Trophoblast cell (in vitro differentiated cells and primary cell): ENCODE results near the gene RANBP10.

ENCODE experiments used
- DNase-seq, 2 donors: peaks; one replicate each; pipeline ENCODE4 v3.0.0-alpha.2; 2016
- H2AFZ ChIP-seq: 2 replicates; pipeline ENCODE4 v1.6.1; 2013; ENCODE audit warnings: low read length, moderate library complexity, mild to moderate bottlenecking; ENCODE audit not compliant: insufficient read depth, poor library complexity
- H2AK5ac ChIP-seq: 2 replicates; pipeline ENCODE4 v1.6.1; 2013; ENCODE audit warnings: mild to moderate bottlenecking, low read length
- H2BK120ac ChIP-seq: 2 replicates; pipeline ENCODE4 v1.6.1; 2013; ENCODE audit warnings: low read length, mild to moderate bottlenecking, moderate library complexity; ENCODE audit not compliant: insufficient read depth, poor library complexity
- H2BK12ac ChIP-seq: 2 replicates; pipeline ENCODE4 v1.6.1; 2013; ENCODE audit warnings: mild to moderate bottlenecking, low read length, moderate library complexity
- H2BK5ac ChIP-seq: 2 replicates; pipeline ENCODE4 v1.6.1; 2013; ENCODE audit warnings: low read length, low read depth, moderate library complexity, mild to moderate bottlenecking; ENCODE audit not compliant: poor library complexity
- H3K14ac ChIP-seq: 2 replicates; pipeline ENCODE4 v1.6.1; 2013; ENCODE audit warnings: mild to moderate bottlenecking, low read length
- H3K18ac ChIP-seq: 2 replicates; pipeline ENCODE4 v1.6.1; 2013; ENCODE audit warnings: mild to moderate bottlenecking, low read length
- H3K23ac ChIP-seq: 2 replicates; pipeline ENCODE4 v1.6.1; 2013; ENCODE audit warnings: low read length
- H3K27ac ChIP-seq: 2 replicates; pipeline ENCODE4 v1.5.1; 2013; ENCODE audit warnings: low read depth, mild to moderate bottlenecking, inconsistent platforms, low read length, moderate library complexity
- H3K27me3 ChIP-seq: 2 replicates; pipeline ENCODE4 v1.6.1; 2013; ENCODE audit warnings: inconsistent platforms, mild to moderate bottlenecking, low read length, moderate library complexity; ENCODE audit not compliant: insufficient read depth
- H3K36me3 ChIP-seq, 2 experiments: 1 replicate in 1 of 2; 2 replicates in 1 of 2; pipeline ENCODE4 v1.6.1; 2013; ENCODE audit warnings: low read length in 2 of 2, mild to moderate bottlenecking in 2 of 2, moderate library complexity in 1 of 2; ENCODE audit not compliant: insufficient read depth in 2 of 2, control insufficient read depth in 1 of 2
- H3K4ac ChIP-seq: 2 replicates; pipeline ENCODE4 v1.6.1; 2013; ENCODE audit warnings: low read depth, mild to moderate bottlenecking, low read length, moderate library complexity
- H3K4me1 ChIP-seq, 2 experiments: 1 replicate in 1 of 2; 2 replicates in 1 of 2; pipeline ENCODE4 v1.6.1; 2013; ENCODE audit warnings: low read length in 2 of 2, mild to moderate bottlenecking in 2 of 2, moderate library complexity in 1 of 2; ENCODE audit not compliant: insufficient read depth in 2 of 2, control insufficient read depth in 1 of 2
- H3K4me2 ChIP-seq: 2 replicates; pipeline ENCODE4 v1.6.1; 2013; ENCODE audit warnings: inconsistent platforms, mild to moderate bottlenecking, low read length, moderate library complexity
- H3K4me3 ChIP-seq: 2 replicates; pipeline ENCODE4 v1.5.1; 2013; ENCODE audit warnings: mild to moderate bottlenecking, low read depth, low read length, inconsistent platforms
- H3K79me1 ChIP-seq: one replicate; pipeline ENCODE4 v1.6.1; 2013; ENCODE audit warnings: low read length
- H3K79me2 ChIP-seq: 2 replicates; pipeline ENCODE4 v1.6.1; 2013; ENCODE audit warnings: low read length, mild to moderate bottlenecking; ENCODE audit not compliant: control insufficient read depth, insufficient read depth, poor library complexity
- H3K9ac ChIP-seq: 2 replicates; pipeline ENCODE4 v1.6.1; 2013; ENCODE audit warnings: mild to moderate bottlenecking, low read length
- H3K9me3 ChIP-seq: 2 replicates; pipeline ENCODE4 v1.6.1; 2013; ENCODE audit warnings: low read depth, mild to moderate bottlenecking, control low read depth, inconsistent platforms, low read length; ENCODE audit not compliant: insufficient read depth
- H4K12ac ChIP-seq: 2 replicates; pipeline ENCODE4 v1.6.1; 2013; ENCODE audit warnings: low read depth, mild to moderate bottlenecking, low read length, moderate library complexity
- H4K8ac ChIP-seq: 2 replicates; pipeline ENCODE4 v1.6.1; 2013; ENCODE audit warnings: low read depth, mild to moderate bottlenecking, low read length, moderate library complexity
- H4K91ac ChIP-seq: one replicate; pipeline ENCODE4 v1.6.1; 2013; ENCODE audit warnings: low read depth, mild to moderate bottlenecking, low read length, moderate library complexity
- WGBS: extraction: QIAGEN DNeasy Blood & Tissue Kit; methylation state at CpG from one replicate; pipeline ENCODE4 v1.1.7; 2013; ENCODE audit warnings: missing lambda C conversion rate; ENCODE audit not compliant: insufficient read length, insufficient coverage; ENCODE audit errors: extremely low coverage; 5-methylcytosine and 5-hydroxymethylcytosine counted together

Gene RANBP10

DNA sequence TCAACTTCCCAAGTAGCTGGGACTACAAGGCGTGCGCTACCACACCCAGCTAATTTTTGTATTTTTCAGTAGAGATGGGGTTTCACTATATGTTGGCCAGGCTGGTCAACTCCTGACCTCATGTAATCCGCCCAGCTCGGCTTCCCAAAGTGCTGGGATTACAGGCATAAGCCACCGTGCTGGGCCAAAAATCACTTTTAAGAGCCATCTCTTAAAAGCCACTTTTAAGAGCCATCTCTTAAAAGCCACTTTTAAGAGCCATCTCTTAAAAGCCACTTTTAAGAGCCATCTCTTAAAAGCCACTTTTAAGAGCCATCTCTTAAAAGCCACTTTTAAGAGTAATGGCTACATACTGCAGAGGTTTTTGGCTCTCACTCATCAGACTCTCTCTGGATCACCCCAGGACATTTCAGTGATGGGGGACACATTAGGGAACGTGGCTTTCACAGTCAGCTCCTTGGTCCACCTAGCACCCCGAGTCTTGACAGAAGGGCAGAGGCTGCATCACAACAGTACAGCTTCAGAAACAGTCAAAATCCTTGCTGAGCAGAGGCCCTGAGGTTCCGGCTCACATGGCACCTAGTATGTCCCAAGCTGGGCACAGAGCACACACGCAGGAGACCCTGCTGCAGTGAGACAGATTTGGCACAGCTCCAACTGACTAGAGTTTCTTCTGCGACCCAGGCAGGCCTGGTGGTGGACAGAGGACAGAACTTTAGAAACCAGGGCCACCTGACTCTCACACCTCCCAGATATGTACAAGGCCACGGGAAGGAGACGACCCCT is 23.6 kb downstream of the RANBP10 start:
- H3K79me2 ChIP-seq, result peaks cover 2% of the 10 kb centered on the region
- H3K4me2 ChIP-seq, result no peak overlapping the region
- H2BK5ac ChIP-seq, result peak overlapping the region; percentile 18
- peak overlapping the region; percentile 49 for H4K91ac ChIP-seq
- no peak overlapping the region for H3K14ac ChIP-seq
- no peak overlapping the region for H4K8ac ChIP-seq
- no peak overlapping the region for H3K23ac ChIP-seq
- no CpG with 5 or more reads among the region's 12 CpGs for WGBS
- no peak overlapping the region for H2AK5ac ChIP-seq
- no peak overlapping the region for H3K4me3 ChIP-seq
- DNase-seq, result no peak
- peak overlapping the region; percentile 13 for H3K4ac ChIP-seq
- peak overlapping the region; percentile 12 for H2BK12ac ChIP-seq
- no peak overlapping the region for H4K12ac ChIP-seq
- no peak overlapping the region for H2AFZ ChIP-seq
- no peak overlapping the region for H3K9ac ChIP-seq
- H2BK120ac ChIP-seq, result no peak overlapping the region
- H3K27ac ChIP-seq, result peak overlapping the region; percentile 79
- peaks cover 3 to 17% of the 10 kb centered on the region in 2 experiments for H3K4me1 ChIP-seq
- H3K18ac ChIP-seq, result peak overlapping the region; percentile 33
- H3K27me3 ChIP-seq, result no peaks in the 10 kb centered on the region
- no peaks in the 10 kb centered on the region for H3K79me1 ChIP-seq
- no peaks in the 10 kb centered on the region for H3K9me3 ChIP-seq
- H3K36me3 ChIP-seq, result peaks cover 0 to 7% of the 10 kb centered on the region in 2 experiments

DNA sequence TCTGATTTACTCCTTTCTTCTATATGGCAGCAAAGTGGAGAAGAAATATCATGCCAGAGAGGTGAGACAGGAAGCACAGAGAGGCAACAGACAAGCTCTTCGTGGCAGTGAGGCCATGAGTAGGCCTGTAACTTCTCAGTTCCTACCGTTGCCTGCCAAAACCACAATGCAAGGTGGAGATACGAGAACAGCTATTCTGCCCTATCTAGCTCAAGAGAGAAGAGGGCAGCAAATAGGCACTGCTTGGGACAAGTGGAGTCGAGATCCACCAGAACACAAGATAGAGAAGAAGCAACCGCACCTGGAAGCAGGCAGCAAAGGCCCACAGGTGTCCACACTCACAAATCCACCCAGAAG is 24.8 kb downstream of the RANBP10 start:
- WGBS, result no CpG with 5 or more reads among the region's 5 CpGs
- H3K79me1 ChIP-seq, result no peaks in the 10 kb centered on the region
- H3K79me2 ChIP-seq, result peaks cover 2% of the 10 kb centered on the region
- peak overlapping the region; percentile 35 for H3K4ac ChIP-seq
- peak overlapping the region; percentile 52 for H3K18ac ChIP-seq
- no peaks in the 10 kb centered on the region for H3K27me3 ChIP-seq
- no peaks in the 10 kb centered on the region for H3K9me3 ChIP-seq
- peaks cover 3 to 17% of the 10 kb centered on the region in 2 experiments for H3K4me1 ChIP-seq
- H3K23ac ChIP-seq, result no peak overlapping the region
- H2AK5ac ChIP-seq, result no peak overlapping the region
- H3K27ac ChIP-seq, result no peak overlapping the region
- no peak overlapping the region for H2AFZ ChIP-seq
- no peak for DNase-seq
- peak overlapping the region; percentile 60 for H4K91ac ChIP-seq
- H2BK120ac ChIP-seq, result peak overlapping the region; percentile 20
- H3K9ac ChIP-seq, result no peak overlapping the region
- H4K12ac ChIP-seq, result no peak overlapping the region
- peaks cover 0 to 3% of the 10 kb centered on the region in 2 experiments for H3K36me3 ChIP-seq
- no peak overlapping the region for H3K4me3 ChIP-seq
- peak overlapping the region; percentile 54 for H3K14ac ChIP-seq
- H4K8ac ChIP-seq, result no peak overlapping the region
- no peak overlapping the region for H3K4me2 ChIP-seq
- H2BK12ac ChIP-seq, result peak overlapping the region; percentile 20
- no peak overlapping the region for H2BK5ac ChIP-seq

DNA sequence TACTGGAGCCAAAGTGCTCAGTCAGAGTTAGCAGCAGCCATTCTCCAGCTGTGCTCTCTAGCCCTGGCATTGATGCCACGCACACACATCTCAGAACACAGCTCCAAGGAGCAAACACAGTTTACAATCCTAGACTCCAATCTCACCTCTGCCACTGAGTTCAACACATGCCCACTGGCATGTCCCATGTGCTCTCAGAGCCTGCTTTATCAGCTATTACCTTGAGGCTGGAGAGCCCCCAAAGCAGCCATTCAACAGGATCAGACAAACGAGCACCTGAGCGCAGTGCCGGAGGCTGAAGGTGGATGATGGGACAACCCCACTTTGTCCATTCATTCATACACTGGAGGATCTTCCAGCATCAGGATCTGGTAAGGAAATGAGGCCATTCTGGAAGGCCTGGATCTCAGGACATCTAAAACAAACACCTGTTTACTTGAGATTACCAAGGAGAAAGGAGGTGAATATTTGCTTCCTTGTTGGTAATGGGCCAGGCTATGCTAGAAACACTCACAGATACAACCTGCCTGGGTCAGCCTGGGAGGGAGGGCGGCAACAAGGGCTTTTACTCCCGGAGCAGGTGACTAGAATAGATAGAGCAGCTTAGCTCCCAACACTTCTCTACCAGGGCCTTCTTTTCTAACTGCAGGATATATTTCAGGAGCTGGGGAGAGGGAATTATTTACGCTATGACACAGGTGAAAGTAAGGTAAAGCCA is 25.4 kb downstream of the RANBP10 start:
- H3K27ac ChIP-seq, result no peak overlapping the region
- no peak overlapping the region for H3K23ac ChIP-seq
- no peak overlapping the region for H2BK120ac ChIP-seq
- peaks cover 2% of the 10 kb centered on the region for H3K79me2 ChIP-seq
- H3K18ac ChIP-seq, result peak overlapping the region; percentile 25
- no peak overlapping the region for H3K9ac ChIP-seq
- peak overlapping the region; percentile 42 for H4K91ac ChIP-seq
- WGBS, result no CpG with 5 or more reads among the region's 7 CpGs
- H2BK5ac ChIP-seq, result peak overlapping the region; percentile 60
- no peak overlapping the region for H3K4me3 ChIP-seq
- H3K27me3 ChIP-seq, result no peaks in the 10 kb centered on the region
- peaks cover 0 to 2% of the 10 kb centered on the region in 2 experiments for H3K36me3 ChIP-seq
- no peaks in the 10 kb centered on the region for H3K9me3 ChIP-seq
- no peak overlapping the region for H3K4me2 ChIP-seq
- no peaks in the 10 kb centered on the region for H3K79me1 ChIP-seq
- no peak overlapping the region for H4K12ac ChIP-seq
- H3K4ac ChIP-seq, result no peak overlapping the region
- DNase-seq, result no peak
- H2AK5ac ChIP-seq, result peak overlapping the region; percentile 19
- H4K8ac ChIP-seq, result no peak overlapping the region
- no peak overlapping the region for H2AFZ ChIP-seq
- peak overlapping the region; percentile 27 for H2BK12ac ChIP-seq
- no peak overlapping the region for H3K14ac ChIP-seq
- peaks cover 3 to 17% of the 10 kb centered on the region in 2 experiments for H3K4me1 ChIP-seq

DNA sequence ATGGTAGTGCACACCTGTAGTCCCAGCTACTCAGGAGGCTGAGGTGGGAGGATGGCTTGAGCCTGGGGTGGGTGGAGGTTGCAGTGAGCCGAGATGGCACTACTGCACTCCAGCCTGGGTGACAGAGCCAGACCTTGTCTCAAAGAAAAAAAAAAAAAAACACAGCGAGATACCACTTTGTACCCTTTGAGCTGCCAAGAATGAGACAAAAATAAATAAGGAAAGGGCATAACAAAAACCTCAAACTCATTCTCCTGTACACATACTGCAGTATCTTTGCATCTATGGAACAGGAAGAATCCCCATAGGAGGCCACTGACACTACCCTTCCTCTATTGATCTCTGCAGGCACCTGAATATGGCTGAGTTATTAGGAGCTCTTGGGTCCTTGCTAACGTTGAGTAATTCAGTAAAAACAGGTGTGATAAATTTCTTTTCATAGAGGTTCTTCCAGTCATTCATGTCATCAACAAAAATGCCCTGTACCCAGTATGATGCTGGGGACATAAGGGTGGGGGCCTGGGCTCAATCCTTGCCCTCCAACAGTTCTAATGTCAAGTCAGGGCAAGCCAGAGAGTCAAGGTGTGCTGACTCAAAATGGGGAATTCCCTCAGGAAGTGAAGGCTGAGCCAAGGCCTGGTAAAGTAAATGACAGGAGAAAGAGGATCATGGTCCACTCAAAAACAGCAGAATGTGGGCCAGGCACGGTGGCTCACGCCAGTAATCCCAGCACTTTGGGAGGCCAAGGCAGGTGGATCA is 26.9 kb downstream of the RANBP10 start:
- H2BK12ac ChIP-seq, result peak overlapping the region; percentile 30
- peaks cover 7 to 17% of the 10 kb centered on the region in 2 experiments for H3K4me1 ChIP-seq
- peak overlapping the region; percentile 14 for H3K4ac ChIP-seq
- H3K23ac ChIP-seq, result no peak overlapping the region
- no peak overlapping the region for H4K12ac ChIP-seq
- no peaks in the 10 kb centered on the region for H3K9me3 ChIP-seq
- no peaks in the 10 kb centered on the region for H3K27me3 ChIP-seq
- no peak overlapping the region for H3K4me3 ChIP-seq
- no peak overlapping the region for H3K9ac ChIP-seq
- H3K14ac ChIP-seq, result no peak overlapping the region
- no peak overlapping the region for H2AFZ ChIP-seq
- H3K79me2 ChIP-seq, result peaks cover 2% of the 10 kb centered on the region
- no peak overlapping the region for H4K91ac ChIP-seq
- H2BK5ac ChIP-seq, result no peak overlapping the region
- H3K18ac ChIP-seq, result no peak overlapping the region
- no peak overlapping the region for H4K8ac ChIP-seq
- no peak overlapping the region for H3K4me2 ChIP-seq
- no peaks in the 10 kb centered on the region for H3K79me1 ChIP-seq
- H2AK5ac ChIP-seq, result no peak overlapping the region
- DNase-seq, result peak; percentile 51 to 76
- H2BK120ac ChIP-seq, result no peak overlapping the region
- no CpG with 5 or more reads among the region's 5 CpGs for WGBS
- no peak overlapping the region for H3K27ac ChIP-seq
- peaks cover 0 to 2% of the 10 kb centered on the region in 2 experiments for H3K36me3 ChIP-seq
